T1000 (cell line): Measurements from ENCODE around the gene CCNE1.

ENCODE experiments used
- DNase-seq: peaks from one replicate; lab custom pipeline; 2025; ENCODE audit warnings: mixed read lengths; lab: John Stamatoyannopoulos, UW

The CCNE1 gene

GRCh38 chr19:29811125-29812079, at the start of gene CCNE1:
TSS of gene CCNE1 (plus strand) at chr19:29811991. CDS start at chr19:29812556, 565 bp downstream.
- DNase-seq = peak; percentile 80

GRCh38 chr19:29763196-29763595, 48.6 kb upstream of the CCNE1 start:
- no peak for DNase-seq

GRCh38 chr19:29764361-29764760, 47.4 kb upstream of the CCNE1 start:
- DNase-seq = no peak

GRCh38 chr19:29766100-29766499, 45.7 kb upstream of the CCNE1 start:
- DNase-seq = no peak

GRCh38 chr19:29767039-29767735, 44.6 kb upstream of the CCNE1 start:
- no peak for DNase-seq

- DNase-seq = no peak
These were observed 43.6 kb upstream of the CCNE1 start for GRCh38 chr19:29768166-29768565.

GRCh38 chr19:29769997-29770396, 41.8 kb upstream of the CCNE1 start:
- no peak for DNase-seq

- DNase-seq = no peak
These were observed 41.1 kb upstream of the CCNE1 start for GRCh38 chr19:29770648-29771047.

GRCh38 chr19:29771708-29772414, 39.9 kb upstream of the CCNE1 start:
- no peak for DNase-seq

- no peak for DNase-seq
These were observed 39.1 kb upstream of the CCNE1 start for GRCh38 chr19:29772696-29773095.

GRCh38 chr19:29773141-29773540, 38.6 kb upstream of the CCNE1 start:
- DNase-seq = no peak

GRCh38 chr19:29774126-29774525, 37.7 kb upstream of the CCNE1 start:
- no peak for DNase-seq

GRCh38 chr19:29777781-29778309, 33.9 kb upstream of the CCNE1 start:
- DNase-seq = no peak

- no peak for DNase-seq
These were observed 31.9 kb upstream of the CCNE1 start for GRCh38 chr19:29779921-29780320.

GRCh38 chr19:29781386-29782259, 30.2 kb upstream of the CCNE1 start:
- DNase-seq = no peak

GRCh38 chr19:29782260-29782580, 29.6 kb upstream of the CCNE1 start:
- DNase-seq = no peak

- DNase-seq = no peak
These were observed 28.1 kb upstream of the CCNE1 start for GRCh38 chr19:29783627-29784190.

- no peak for DNase-seq
These were observed 27.1 kb upstream of the CCNE1 start for GRCh38 chr19:29784598-29785223.

- DNase-seq = no peak
These were observed 26.4 kb upstream of the CCNE1 start for GRCh38 chr19:29785360-29785759.

GRCh38 chr19:29785955-29786589, 25.7 kb upstream of the CCNE1 start:
- DNase-seq = no peak
